GM23338 (cell line): ENCODE measurements around the gene SFRP5. TPM values are rescaled to one million over a fixed set of nuclear protein-coding genes. Genes with fewer than 3 reads are reported as not detected.

ENCODE experiments used
- CREB1 ChIP-seq: fragments of 250-450 bp; sonication (Bioruptor Pico); IDR thresholded peaks from 2 replicates; pipeline ENCODE4 v1.5.0; 2020; ENCODE audit warnings: low read depth, mild to moderate bottlenecking, moderate library complexity
- CTCF ChIP-seq, 2 experiments: fragments of 200-600 bp in 1 of 2; sonication (generic) in 1 of 2; conservative IDR thresholded peaks; 2 replicates each; pipeline versions ENCODE4 v1.5.1 to v1.6.1; 2016 to 2017; ENCODE audit warnings: antibody characterized with exemption in 2 of 2, low read depth in 2 of 2, mild to moderate bottlenecking in 2 of 2, moderate library complexity in 1 of 2
- EZH2 ChIP-seq: fragments of 200-600 bp; sonication (generic); IDR thresholded peaks from one replicate; pipeline ENCODE4 v1.8.0; 2017; ENCODE audit warnings: antibody characterized with exemption, mild to moderate bottlenecking, low read depth; ENCODE audit not compliant: unreplicated experiment
- EZH2phosphoT487 ChIP-seq: fragments of 200-600 bp; sonication (generic); IDR thresholded peaks from one replicate; pipeline ENCODE4 v1.8.1; 2018; ENCODE audit warnings: antibody characterized with exemption; ENCODE audit not compliant: unreplicated experiment
- POLR2AphosphoS5 ChIP-seq: IDR thresholded peaks from 2 replicates; pipeline ENCODE4 v1.6.1; 2016; ENCODE audit warnings: antibody characterized with exemption, low read depth
- STAT1 ChIP-seq: IDR thresholded peaks from one replicate; pipeline ENCODE4 v1.6.1; 2016; ENCODE audit warnings: antibody characterized with exemption; ENCODE audit not compliant: unreplicated experiment
- ZNF114 ChIP-seq: fragments of 250-450 bp; sonication (Bioruptor Pico); IDR thresholded peaks from 2 replicates; pipeline ENCODE4 v1.5.0; 2020; ENCODE audit warnings: mild to moderate bottlenecking, moderate library complexity
- ZNF462 ChIP-seq: fragments of 250-450 bp; sonication (Bioruptor Pico); IDR thresholded peaks from 2 replicates; pipeline ENCODE4 v1.5.0; 2020; ENCODE audit warnings: mild to moderate bottlenecking, moderate library complexity
- polyA plus RNA-seq: library from polyadenylated mRNA; unstranded; fragments of >200 nt; fragmentation: Nextera tagmentation; extraction: Ambion mirVana; gene quantifications from 2 replicates; pipeline ENCODE4 v1.2.1, GENCODE V29; 2016
- total RNA-seq: library from RNA; depleted of rRNA; stranded (reverse); fragments of >200 nt; shearing (Covaris generic); gene quantifications from 2 replicates; pipeline ENCODE4 v1.2.3, GENCODE V29; 2014

SFRP5 gene
- total and polyA plus RNA-seq, 2 experiments from 2014 or later = 2.4 to 3.5 TPM

GRCh38 chr10:97798958-97799610, 27.3 kb upstream of the SFRP5 start (continued):
- TF ChIP-seq CTCF (conservative IDR thresholded peaks at IDR 0.05; ENCODE audit: low read depth in 2 of 2) = no peak
- no peak for TF ChIP-seq ZNF462 (CRISPR knock-in tag)
- no peak for TF ChIP-seq EZH2phosphoT487
- TF ChIP-seq EZH2 = no peak
- no peak for TF ChIP-seq STAT1
- TF ChIP-seq CREB1 = no peak
- TF ChIP-seq POLR2AphosphoS5 = no peak
- no peak for TF ChIP-seq ZNF114 (CRISPR knock-in tag)
